ENCODE results near the gene SSTR3.
A peak's percentile ranks its signal among the peaks of the same experiment; 100 is the strongest.
"Not testable (repeated sequence)": the region's sequence is repeated elsewhere in the genome, so short reads cannot be mapped to it uniquely, and the experiment has no call there.

Gene SSTR3

DNA sequence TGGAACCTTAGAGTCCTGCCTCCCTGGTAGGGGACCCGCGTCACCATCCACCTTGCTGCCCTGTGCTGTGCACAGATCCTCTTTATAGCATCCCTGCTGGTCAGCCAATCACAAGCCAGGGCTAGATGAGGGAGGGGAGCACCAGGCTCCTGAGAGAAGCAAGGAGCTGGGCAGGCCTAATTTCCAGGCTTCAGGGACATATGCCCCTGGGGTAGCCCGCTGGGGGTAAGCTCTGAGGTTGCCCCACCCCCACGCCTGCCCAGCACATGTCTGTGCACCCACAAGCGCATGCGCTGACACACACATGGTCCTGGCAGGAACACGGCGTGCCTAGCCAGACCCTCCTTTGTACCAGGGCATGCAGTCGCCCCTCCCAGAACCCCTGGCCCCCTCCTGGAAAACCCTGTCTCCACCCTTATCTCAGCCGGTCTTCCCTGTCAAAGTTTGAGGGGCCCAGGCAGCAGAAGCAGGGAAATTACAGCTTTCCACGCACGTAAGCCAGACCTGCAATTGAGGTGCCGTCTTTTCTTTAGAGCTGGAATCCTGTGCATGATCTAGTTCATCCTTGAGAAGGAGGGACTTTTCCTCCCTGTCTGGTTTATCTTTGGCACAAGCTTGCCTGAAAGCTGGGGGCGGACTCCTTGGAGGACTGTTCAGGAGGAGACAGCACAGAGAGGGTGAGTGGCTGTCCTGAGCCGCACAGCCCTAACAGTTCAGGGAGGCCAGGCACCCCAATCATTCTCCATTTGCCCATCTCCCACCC lies 2.1 kb downstream of the SSTR3 start:
- no peak for DNase-seq (ENCODE audit: low spot score)

DNA sequence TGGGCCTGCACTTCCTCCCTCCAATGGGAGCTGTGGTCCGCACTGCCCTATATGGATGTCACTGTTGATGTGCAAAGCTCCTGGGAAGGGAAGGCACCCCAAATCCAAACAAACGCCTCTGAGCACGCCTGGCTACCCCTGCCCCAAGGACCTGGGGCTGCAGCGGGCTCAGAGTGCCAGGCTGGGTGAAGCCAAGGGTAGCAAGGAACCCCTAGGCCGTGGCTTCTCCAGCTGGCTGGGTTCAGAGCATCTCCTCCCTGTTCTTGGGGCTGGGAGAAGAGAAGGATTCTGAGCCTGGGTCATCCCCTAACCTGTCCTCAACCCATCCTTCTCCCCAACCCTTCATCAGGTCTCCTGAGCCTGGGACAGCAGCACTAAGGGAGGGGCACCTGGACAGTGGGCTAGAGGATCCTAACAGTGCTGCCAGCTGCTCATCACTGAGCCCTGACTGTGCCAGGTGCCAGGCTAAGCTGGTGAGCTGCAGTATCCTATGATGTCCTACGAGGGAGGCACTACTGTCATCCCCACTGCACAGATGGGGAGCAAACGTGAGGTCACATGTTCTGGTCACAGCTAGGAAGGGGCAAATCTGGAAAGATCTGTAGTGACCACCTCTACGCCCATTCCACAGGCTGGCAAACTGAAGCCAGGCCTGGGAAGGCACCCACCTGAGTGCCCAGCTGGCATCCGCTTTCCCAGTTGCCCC lies 3.0 kb downstream of the SSTR3 start:
- no peak for DNase-seq (ENCODE audit: low spot score)

DNA sequence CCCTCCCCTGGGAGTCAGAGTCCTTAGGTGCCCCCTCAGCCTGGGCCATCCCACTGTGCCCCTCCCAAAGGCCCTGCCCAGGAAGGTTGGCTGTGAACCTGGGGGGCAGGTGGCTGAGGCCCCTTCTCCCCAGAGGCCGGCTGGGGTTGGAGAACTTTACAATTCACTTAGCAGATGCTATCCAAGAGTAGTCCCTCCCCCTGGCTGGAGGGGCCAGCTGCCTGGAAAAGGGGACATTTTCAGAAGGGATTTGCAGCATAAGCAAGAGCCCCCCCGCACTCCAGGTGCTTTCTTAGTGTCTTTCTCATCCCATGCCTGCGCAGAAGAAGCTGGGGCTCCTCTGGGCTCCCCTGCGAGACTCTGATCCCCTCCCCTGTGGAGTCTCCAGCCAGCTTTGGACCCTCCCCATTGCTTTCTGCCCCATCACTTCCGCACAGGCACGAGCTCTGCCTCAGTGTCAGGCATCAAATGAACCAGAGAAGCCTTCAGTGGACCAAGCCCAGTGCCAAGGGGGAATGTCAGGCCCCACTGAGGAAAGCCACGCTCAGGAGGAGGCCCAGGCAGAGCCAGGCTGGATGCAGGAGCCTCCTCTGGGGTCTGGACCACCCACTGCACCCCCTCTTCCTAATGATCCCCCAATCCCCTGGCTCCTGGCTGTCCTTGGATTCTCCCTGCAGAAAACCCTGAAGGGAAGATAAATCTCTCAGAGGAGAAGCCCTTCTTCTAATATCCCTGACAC lies 3.7 kb downstream of the SSTR3 start:
- no peak for DNase-seq (ENCODE audit: low spot score)

DNA sequence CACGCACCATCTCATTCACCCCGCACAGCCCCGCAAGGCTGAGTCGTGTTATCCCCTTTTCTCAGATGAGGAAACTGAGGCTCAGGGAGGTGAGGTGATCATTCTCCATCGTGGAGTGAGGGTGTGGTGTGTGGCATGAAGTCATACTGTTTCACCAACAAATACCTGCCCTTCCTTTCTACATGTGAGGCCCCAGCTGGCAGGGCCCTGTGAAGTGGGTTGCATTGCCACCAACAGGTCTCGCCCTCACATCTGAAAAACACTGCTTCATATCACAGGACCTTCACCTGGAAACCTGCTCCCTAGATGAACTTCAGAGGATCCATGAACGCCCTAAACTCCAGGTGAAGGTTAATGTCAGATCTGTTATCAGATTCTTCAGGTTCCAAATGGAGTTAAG lies 4.3 kb downstream of the SSTR3 start:
- DNase-seq (ENCODE audit: low spot score): no peak

GRCh38 chr22:37206841-37207821 lies 5.1 kb downstream of the SSTR3 start:
- DNase-seq (ENCODE audit: low spot score): no peak

DNA sequence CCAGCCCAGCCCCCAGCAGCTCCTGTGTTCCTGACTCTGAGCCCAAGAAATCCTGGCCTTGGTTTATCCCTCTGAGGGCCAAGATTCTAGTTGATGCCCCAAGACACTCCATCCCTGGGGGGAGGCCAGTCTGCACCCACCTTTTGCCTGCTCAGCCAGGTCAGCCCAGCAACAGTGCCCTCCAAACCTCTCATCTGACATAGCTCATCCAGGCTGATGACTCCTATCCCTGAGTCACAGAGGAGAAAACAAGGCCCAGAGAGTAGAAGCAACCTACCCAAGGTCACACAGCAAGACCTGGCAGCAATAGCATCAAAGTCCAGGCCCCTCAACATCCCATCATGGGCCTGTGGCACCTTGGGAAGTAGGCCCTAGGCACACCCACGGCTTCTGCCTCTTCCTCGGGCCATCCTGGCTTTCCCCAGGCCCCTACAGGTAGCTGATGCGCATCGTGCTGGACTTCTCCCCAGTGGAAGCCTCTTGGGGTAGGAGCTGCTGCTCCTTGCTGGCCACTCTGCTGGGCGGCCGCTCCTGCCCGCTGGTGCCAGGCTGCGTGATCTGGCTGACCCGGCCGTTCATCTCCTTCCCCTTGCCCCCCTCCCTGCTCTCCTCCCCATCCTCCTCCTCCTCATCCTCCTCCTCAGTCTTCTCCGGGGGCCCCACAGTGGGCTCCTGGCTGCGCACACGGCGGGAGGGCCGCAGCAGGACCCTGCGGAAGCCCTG lies 6.0 kb downstream of the SSTR3 start:
- no peak for DNase-seq (ENCODE audit: low spot score)

GRCh38 chr22:37205046-37205445 lies 7.2 kb downstream of the SSTR3 start:
- no peak for DNase-seq (ENCODE audit: low spot score)

DNA sequence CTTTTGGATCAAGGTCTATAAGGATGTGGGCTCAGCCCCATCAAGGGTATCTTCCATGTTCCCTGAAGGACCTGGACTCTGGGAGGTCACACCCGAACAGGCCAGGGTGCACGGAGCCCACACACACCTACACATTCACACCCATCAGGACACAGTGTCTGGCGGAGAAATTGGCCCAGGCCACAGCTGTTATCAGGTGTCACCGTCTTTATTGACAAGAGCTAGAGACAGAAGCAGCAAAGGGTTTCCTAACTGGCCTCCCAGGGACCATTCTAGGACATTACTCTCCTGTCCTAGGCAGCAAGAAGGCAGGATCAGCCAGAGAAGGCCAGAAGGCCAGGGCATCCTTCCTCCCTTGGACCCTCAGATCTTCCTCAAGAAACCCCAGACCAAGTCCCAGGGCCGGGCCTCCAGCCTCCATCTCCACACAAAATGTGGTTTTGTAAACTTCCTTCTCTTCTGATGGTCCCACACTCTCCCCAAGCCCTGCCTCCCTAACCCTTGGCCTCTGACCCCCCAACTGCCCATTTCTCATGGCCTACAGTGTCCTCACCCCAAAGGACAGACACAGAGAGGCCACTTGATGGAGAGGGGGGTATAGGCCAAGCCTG lies 8.1 kb downstream of the SSTR3 start:
- DNase-seq (ENCODE audit: low spot score): no peak

GRCh38 chr22:37203354-37204044 lies 8.8 kb downstream of the SSTR3 start:
- no peak for DNase-seq (ENCODE audit: low spot score)

DNA sequence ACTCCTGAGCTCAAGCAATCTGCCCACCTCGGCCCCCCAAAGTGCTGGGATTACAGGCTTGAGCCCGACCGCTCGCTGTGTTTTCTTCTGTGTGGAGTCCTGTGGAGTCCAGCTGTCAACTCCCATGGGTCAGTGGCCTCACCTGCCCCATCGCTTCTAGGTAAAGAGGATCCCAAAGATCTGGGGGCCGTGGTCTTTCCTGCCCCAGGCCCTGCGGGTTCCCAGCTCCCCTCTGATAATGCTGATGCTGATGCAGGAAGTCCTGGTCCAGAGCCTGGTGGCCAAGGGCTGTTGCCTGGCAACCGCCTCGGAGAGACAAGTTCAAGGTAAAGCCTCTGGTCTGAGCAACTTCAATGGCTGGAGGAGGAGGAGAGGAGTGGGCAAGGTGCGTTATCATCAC lies 9.6 kb downstream of the SSTR3 start:
- DNase-seq (ENCODE audit: low spot score): no peak

- no peak for DNase-seq (ENCODE audit: low spot score)
Observed at GRCh38 chr22:37202001-37202555, 10.2 kb downstream of the SSTR3 start.

- DNase-seq (ENCODE audit: low spot score): not testable (repeated sequence)
Observed at GRCh38 chr22:37201443-37201820, 10.8 kb downstream of the SSTR3 start.

GRCh38 chr22:37199760-37200108 lies 12.5 kb downstream of the SSTR3 start:
- DNase-seq (ENCODE audit: low spot score): no peak

- peak; percentile 100 for DNase-seq (ENCODE audit: low spot score)
Observed at GRCh38 chr22:37199103-37199759, 13.0 kb downstream of the SSTR3 start.

- peak; percentile 90 for DNase-seq (ENCODE audit: low spot score)
Observed at GRCh38 chr22:37198258-37199102, 13.8 kb downstream of the SSTR3 start.

- no peak for DNase-seq (ENCODE audit: low spot score)
Observed at GRCh38 chr22:37197451-37198257, 14.6 kb downstream of the SSTR3 start.
